Hippocampal formation (tissue), 2 donors: ENCODE results near the gene ANKH.

Experiments
- DNase-seq, 2 donors: peaks; one replicate each; lab custom pipeline; 2025; lab: John Stamatoyannopoulos, UW

Gene ANKH

DNA sequence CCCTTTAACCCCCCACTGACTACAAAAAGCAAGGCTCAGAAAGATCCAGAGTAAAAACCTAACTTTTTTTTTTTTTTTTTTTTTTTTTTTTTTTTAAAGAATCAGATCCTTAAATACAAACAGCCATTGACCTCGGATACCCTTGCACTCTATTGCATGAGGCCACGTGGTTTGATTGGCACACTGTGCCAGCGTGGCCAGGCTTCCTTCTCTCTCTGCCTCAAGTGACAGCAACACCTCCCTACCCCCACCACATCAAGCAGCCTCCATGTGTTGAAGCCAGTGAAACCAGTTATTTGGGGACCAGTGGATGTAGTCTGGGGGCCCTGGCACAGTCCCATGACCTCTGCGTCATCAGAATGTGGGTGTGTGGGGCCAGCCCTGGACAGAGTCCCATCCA, 135.6 kb downstream of the ANKH start:
- DNase-seq = no peak

DNA sequence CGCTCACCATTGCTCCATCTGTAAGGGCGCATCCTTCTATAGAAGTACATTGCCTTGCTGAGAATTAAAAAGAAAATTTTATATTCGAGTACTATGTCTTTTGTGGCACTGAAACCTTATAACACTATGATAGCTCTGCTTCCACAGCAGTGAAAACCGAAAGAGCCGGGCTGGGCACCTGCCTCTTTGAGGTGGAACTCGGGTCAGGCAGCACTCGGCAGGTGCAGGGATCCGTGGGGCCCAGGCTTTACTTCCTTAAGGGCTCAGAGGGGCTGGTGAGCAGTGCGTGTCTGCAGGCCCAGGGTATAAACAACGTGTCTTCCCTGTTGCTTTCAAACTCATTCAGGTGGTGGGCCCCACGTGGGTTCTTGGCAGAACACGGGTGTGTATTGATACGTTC, 137.2 kb downstream of the ANKH start:
- DNase-seq = no peak

DNA sequence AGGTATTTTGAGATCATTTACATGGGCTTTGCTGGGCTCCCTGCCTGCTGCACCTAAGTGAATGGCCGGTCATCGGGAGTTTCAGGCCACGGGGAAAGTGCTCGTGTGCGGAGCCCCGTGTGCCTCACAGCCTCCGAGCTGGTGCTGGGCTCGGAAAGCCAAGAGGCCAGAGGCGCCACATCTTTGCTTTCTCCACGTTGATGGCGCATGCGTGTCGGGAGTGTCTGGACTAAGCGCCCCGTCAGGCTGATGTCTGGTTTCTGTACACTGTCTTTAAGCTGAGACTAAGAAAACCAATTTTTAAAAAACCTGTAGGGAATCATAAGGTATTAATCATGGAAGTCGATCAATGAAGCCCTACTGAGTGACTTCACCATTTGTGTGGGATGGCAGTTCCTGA, 137.9 kb downstream of the ANKH start:
- no peak for DNase-seq

DNA sequence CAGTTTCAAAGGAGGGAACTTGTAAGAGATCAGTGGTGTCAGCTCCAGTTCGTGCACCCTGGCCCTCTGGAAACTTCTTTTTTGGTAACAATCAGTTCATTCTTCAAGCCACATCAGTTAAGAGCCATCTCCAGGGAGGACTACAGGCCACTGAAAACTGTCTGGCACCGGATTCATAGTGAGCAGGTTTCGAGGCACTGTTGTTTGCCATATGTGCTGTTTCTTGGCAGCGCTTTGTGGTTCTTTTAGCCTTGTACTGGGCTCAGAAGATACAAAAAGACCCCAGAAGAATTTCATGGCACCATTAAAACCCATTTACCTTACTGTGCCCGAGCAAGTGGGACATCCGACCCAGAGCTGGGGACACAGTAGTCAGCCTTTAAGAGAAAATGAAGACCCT, 138.6 kb downstream of the ANKH start:
- DNase-seq = no peak

DNA sequence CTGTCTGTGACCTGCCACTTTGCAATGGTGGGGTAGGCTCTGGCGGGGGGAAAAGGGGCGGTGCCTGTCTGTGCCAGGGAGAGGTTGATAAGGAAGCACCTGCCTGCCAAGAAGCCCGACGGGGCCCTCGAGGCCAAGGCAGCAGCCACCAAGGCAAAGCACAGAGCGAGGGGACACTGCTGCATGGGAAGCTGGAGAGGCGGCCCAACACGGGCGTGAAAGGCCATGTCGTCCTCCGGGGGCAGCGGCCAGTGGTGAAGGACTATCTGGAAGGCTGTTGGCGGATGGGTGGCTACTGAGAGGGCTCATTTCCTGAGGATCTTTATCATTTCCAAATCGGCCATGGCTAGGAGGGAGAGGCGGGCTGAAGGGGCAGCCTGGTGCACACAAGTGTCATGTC, 140.7 kb downstream of the ANKH start:
- no peak for DNase-seq

DNA sequence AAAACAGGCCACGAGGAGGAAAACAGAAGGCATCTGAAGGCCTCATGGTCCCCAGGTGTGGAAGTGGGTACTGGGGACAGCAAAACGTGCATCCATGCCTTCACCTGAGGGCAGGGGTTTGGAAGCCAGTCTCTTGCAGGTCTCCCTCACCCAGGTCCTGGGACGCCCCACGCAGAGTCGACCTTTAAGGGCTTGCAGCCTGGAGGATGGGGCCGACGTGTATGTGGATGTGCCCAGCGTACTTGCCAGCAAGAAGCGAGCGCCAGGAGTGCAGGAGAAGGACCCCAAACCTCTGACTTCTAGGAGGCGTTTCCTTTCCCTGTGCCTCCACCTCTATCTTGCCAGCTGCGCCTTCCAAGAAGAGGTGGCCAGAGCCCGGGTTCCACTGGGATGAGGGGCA, 141.1 kb downstream of the ANKH start:
- no peak for DNase-seq

DNA sequence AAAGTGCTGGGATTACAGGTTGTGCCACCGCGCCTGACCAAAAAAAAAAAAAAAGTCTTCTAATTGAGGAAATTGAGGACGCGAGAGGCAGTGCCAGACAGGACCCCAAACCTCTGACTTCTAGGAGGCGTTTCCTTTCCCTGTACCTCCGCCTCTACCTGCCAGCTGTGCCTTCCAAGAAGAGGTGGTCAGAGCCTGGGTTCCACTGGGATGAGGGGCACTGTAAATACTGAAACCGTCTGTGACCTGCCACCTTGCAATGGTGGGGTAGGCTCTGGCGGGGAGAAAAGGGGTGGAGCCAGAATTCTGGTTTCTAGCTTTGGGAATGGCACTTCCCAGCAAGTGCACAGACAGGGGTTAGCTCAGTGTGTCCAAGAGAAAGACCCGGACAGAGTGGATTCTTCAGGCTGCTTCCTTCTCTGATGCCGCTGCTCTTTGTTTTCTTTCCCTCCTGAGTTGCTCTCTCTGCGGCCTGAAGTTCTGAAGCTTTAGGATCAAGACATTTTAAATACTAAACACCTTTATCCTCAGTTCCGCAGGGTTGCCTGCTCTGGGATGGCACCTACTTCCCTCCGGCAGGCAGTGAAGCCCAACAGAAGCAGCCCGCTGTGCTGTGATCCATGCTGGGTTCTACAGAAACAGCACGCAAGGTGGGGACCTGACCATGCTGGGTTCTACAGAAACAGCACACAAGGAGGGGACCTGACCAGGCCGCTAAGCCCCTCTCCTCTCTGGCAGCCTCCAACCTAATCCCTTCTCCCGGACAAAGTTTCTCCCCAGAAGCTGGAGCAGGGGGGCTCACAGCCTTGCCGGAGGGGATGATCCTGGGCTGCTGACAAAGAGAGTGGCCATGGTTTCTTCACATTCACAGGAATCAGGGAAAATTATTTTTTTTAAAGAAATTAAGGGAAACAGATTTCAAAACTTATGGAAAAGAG, 141.9 kb downstream of the ANKH start:
- DNase-seq = no peak

DNA sequence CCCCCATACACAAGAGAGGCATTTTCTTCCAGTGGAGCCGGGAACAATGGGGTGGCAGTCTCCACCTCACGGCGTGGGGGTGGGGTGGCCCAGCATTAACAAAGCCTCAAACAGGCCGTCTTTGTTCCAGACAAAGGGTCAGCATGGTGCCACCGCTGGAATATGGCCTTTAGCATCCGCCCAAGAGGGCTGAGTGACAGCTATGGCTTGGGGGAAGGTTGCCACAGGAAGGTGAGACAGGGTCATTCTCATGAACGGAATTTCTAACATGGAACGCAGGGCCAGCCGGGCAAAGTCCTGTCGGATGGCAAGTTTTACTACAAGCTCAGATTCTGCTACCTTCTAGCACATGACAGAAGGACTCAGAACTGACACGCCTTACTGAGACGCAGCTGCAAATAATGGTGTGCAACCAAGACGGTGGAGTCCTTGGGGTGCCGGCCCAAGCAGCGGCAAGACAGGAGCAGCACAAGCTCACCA, 143.1 kb downstream of the ANKH start:
- peak; percentile 80 to 83 for DNase-seq

DNA sequence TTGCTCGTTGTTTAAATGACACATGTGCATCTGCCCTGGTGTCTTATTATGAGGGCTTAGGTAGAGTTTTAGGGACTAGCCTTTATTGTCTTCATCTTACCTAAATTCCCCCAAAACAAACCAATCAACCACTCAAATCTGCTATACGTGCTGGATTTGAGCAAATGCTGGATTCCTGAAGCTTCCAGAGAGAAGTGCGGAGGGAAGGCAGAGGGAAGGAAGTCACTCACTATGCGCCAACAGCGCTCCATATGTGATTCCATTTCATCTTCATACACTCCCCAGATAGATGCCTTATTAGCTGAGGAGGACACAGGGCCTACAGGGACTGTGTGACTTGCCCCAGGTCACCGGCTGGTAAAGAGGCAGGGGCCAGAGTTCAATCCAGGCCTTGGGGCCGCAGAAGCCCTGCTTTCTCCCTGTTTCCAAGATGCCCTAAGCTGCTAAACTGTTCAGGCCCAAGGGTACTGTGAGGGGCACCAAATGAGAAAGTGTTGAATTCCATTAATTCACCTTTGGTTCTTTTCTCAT, 143.6 kb downstream of the ANKH start:
- no peak for DNase-seq

DNA sequence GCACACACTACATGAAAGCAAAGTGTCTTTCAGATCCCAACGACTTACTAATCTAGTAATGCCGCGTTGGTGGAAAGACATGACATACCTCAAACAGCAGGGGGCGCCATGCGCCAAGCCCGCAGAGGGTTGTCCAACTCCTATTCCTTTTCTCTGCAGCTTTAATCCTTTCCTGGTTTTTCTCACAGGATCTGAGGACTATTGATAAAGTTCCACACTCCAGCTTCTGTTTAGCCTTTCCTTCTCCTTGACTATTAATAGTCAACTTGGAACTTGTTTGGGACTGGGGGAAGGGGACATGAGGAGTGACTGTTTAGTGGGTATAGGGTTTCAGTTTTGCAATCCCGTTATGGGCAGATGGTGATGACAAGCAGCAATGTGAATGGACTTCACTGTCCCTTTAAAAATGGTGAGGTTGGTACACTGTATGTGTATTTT, 144.1 kb downstream of the ANKH start:
- peak; percentile 80 to 85 for DNase-seq

DNA sequence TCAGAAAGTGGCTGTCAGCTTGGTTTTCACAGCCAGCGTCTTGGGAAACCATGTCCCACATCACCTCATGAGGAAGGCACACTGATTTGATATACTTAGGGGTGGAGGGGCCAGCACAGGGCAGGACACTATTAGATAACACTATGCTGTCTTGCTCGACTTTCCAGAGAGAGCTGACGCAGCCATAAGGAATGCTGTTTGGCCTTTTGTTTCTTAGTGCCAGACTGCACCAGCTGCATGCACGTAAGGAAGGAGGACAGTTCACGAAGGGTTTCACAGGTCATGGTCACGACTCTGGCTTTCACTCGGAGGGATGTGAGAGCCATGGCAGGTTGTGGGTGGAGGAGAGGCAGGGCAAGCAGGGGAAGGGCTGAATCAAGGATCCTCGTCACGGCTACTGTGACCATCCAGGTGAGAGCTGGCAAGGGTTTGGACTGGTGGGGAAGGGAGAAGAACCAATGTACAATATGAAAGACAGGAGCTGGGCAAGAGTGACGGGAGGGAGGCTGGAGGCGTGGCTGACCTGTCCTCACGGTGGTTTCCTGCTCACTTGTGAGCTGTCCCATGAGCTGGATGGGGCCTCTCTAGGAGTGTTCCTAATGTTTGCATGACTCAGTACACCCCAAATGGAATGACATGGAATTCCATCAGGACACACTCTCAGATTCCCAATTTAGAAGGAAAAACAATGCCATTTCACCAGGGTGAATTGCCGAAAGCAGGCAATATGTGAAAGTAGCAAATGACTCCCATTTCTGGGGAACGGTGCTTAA, 145.3 kb downstream of the ANKH start:
- DNase-seq = no peak

DNA sequence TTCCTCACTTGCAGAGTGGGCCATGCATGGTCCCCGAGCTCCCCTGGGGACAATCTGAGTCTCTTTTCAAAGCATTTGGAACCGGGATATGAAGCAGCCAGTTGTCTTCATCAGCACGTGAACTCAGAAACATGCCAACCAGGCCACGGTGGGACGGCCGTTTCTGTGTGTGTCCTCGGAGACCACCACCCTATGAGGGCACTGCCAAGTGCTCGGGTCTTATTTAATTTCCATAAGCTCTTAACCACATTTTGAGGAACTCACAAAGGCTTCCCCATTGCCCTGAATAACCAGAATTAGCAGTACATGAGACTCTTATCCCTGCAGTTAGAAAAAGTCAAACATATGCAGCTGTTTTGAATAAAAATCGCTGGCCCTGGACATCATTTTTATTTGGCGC, 146.9 kb downstream of the ANKH start:
- peak in 1 of 2 donors; percentile 24 for DNase-seq

DNA sequence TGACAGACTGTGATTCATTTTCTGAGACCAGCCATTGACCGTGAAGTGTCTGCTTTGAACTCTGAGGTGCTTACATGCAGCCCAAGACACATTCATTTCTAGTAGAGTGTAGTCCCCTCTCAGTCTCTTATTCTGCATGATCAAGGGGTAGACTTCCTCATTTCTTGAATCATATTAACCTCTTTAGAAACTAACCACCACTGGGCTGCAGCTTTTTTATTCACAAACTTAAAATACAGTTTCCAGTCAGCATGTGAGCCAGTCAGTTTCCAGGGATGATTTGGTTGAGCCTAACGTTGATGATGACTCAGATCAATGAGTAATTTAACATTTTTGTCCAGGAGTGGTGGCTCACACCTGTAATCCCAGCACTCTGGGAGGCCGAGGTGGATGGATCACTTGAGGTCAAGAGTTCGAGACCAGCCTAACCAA, 147.9 kb downstream of the ANKH start:
- no peak for DNase-seq

DNA sequence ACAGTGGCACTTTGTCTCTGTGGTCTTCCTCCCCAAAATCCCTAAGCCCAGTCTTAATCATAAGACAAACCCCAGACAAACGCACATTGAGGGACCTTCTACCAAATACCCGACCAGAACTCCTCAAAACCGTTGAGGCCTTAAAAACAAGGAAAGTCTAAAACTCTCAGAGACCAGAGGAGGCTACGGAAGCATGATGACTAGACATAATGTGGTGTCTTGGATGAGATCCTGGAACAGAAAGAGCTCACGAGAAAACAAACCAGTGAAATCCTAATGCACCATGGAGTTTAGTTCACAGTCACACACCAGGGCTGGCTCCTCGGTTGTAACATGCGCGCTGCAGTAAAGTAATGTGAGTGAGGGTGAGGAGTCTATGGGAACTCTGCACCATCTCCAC, 148.7 kb downstream of the ANKH start:
- DNase-seq = no peak

DNA sequence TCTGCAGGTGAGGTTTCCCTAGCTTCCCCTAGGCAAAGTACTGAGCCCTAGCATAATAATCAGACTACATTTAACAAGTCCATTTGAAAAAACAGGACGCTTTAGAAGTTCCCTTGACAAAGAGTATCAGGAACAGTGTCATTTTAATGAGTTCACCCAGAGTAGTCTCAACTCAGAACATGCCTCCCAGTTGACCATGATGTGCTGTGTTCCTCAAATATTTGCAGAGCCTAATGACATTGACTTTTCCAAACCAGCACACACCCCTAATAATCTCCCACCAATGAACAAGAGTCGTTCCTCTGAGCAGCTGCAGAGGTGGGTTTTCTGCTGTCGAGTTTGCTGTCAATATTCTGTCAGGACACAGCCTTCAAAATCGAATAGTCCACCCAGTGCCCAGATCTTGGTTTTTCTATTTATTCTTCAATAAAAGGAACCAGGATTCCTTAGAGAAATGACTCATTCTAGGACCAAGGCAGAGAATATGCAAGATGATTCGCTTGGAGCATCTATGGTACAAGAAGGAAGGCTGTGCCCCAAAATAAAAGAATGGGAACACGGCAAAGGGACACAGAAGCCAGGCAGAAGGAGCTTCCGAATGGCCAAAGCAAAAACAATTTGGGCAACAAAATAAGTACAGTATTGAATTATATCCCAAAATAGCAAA, 149.5 kb downstream of the ANKH start:
- DNase-seq = no peak

DNA sequence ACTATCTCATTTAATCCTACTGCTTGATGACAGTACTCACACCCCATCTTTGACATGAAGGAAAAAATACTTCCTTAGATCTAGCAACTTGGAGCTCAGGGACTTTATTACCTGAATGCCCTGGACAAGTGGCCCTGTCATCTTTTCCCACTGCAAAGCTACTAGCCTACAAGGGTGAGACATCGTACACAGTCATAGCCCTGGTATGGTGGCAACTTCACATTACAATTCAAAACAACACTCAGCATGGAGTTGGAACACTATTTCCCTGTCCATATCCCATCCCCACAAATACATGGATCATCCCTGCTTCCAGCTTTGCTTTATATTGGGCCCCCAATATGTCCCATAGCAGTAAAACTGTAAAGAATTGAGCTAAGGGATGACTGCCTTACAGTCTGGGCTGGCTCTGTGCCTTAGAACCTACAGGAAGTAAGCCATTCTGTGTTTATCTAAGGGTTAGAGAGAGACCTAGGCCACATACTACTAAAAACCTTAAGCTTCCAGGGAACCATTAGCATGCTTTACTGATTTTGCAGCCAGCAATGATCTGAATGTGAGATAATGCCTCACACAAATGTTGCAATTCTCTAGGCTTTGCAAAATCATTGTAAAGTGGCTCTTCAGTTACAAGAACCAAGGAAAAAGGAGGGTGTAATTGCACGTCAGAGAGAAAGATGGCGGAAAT, 151.2 kb downstream of the ANKH start:
- DNase-seq = no peak

DNA sequence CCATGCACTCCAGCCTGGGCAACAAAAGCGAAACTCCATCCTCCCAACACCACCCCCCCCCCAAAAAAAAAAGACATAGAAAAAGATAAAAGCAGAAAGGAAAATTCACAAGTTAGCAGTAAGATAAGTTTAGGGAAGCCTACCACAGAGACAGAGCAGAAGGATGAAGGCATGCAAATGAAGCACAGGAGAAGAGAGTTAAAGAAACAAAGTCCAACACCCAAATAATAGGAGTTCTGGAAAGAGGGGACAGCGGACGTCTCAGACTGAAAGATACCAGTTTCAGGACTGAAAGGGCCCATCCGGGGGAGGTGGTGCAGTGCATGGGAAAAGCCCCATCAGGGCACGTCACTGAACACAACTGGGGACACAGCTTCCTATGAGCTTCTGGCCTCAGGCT, 152.8 kb downstream of the ANKH start:
- DNase-seq = no peak

DNA sequence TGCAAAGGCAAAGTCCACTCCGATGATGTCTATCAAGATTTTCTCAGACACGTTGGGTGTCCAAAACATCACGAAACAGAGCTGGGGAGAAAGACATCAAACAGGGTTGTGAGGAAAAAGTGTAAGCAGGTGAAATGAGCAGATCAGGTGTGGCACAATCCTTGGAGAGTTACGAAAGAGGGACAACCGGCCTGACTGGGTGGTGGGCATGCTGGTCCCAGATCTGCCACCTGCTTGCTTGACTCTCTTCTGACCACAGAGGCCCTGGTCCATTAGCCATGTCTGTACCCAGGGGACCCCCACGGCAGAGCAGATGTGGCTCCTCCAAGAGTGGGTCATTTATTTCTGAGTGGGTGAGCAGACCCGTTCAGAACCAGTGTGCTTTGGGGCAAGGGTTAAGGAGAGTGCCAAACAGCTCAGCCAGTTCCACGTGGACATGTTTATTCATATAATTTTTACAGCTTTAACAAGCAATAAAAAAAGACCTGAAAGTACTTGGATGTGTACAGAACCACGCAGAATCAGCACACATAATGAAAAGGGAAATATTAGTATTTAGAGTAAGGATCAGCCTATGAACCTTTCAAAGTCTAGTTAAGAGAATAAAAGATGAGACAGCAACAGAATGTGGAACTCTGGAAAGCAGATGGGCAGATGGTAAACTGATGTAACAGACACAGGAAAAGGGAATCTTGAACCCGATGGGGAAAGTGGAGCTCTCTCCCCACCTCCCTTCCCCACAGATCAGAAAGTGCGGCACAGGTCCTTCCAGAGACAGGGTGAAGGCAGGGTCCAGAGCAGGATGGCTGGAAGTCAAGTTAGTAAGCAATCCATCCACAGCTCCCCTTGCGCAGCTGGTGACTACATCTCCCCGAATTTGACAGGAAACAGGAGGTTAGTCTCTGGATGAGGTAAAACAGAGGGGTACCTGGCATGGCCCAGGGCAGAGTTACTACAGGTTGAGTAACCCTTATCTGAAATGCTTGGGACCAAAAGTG, 154.5 kb downstream of the ANKH start:
- no peak for DNase-seq

DNA sequence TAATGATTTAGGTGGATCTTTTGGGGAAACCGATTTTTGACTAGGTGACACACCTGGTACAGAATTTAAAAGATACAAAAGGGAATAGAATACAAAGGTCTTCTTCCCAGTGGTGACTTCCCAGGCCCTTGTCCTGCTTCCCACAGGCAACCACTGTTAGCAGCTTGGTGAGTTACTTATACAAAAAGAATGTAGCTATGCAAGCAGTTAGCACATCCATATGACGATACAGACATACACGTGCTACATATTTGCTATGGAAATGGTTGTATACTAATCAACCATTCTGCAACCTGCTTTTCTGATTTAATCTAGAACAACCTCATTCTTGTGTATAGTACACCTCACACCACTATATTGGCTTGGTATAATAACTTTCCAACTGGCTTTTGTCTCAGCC, 156.1 kb downstream of the ANKH start:
- DNase-seq = no peak

DNA sequence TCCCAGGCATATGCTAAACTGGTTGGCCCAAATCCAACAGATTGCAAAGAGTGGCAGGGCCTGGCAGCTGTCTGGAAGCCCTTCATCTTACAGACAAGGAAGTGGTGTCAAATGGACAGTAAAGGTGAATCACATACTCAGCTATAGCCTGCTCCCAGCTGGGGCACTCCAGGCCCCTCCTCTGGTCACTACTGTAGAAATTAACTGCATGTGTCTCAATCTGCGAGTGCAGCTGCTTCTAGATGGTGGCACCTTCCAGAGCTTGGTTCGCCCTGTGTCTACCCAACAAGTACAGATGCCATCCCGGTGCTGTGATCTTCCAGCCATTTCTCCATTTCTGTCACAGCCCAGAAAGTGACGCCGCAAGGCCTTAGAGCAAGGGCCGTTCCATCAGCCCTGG, 156.9 kb downstream of the ANKH start:
- no peak for DNase-seq
